Stimulated activated naive CD8-positive, alpha-beta T cell treated with anti-CD3 and anti-CD28 coated beads, Interleukin-15, Interleukin-2, amounts not matched to agents 100 ng/mL and 50 ng/mL, for 24 hours (primary cell): ENCODE data around the gene TRPV4.
A peak's percentile ranks its signal among the peaks of the same experiment; 100 is the strongest.

Experiments used
- H3K27ac Mint-ChIP-seq: one replicate; pipeline ENCODE4 v1.8.0; 2021; ENCODE audit warnings: mild to moderate bottlenecking, mixed read lengths
- H3K27me3 Mint-ChIP-seq: one replicate; pipeline ENCODE4 v1.8.0; 2021; ENCODE audit warnings: mixed read lengths
- H3K36me3 Mint-ChIP-seq: one replicate; pipeline ENCODE4 v1.8.0; 2021; ENCODE audit warnings: low read depth, mixed read lengths
- H3K4me1 Mint-ChIP-seq: one replicate; pipeline ENCODE4 v1.8.0; 2021; ENCODE audit warnings: low read depth, mixed read lengths
- H3K4me3 Mint-ChIP-seq: one replicate; pipeline ENCODE4 v1.8.0; 2021; ENCODE audit warnings: mild to moderate bottlenecking, mixed read lengths
- H3K9me3 Mint-ChIP-seq: one replicate; pipeline ENCODE4 v1.8.0; 2021; ENCODE audit warnings: mixed read lengths

Gene TRPV4

DNA sequence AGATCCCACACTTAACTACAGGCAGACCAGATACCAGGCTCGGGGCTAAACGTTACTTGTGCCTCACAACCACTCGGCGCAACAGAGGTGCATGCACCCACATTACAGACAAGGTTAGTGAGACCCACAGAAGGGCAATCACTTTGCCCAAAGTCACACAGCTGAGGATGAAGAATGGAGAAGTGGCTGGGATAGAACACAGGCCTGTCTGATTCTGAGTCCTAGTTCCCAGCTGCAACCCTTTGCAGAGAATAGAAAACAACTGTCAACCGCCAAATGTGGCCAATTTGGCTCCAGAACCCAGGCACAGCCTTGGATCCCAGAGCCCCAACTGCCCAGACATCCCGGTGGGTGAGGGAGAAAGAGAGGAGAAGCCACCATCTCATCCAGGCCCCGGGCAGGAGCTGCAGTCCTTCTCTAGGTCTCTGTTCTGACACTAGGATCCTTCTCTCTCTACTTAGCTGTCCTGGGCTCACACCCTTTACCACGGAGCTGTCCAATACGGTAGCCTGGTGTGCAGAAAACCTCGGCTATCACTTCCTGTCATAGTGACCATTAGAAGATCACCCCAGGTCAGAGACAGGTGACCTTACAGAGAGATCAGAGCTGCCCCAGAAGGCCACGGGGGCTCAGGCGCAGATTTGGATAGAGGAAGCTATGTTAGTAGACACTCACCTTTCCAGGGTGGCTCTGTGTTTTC is 60.4 kb downstream of the TRPV4 start:
- peak overlapping the region; percentile 61 for H3K4me3 Mint-ChIP-seq

DNA sequence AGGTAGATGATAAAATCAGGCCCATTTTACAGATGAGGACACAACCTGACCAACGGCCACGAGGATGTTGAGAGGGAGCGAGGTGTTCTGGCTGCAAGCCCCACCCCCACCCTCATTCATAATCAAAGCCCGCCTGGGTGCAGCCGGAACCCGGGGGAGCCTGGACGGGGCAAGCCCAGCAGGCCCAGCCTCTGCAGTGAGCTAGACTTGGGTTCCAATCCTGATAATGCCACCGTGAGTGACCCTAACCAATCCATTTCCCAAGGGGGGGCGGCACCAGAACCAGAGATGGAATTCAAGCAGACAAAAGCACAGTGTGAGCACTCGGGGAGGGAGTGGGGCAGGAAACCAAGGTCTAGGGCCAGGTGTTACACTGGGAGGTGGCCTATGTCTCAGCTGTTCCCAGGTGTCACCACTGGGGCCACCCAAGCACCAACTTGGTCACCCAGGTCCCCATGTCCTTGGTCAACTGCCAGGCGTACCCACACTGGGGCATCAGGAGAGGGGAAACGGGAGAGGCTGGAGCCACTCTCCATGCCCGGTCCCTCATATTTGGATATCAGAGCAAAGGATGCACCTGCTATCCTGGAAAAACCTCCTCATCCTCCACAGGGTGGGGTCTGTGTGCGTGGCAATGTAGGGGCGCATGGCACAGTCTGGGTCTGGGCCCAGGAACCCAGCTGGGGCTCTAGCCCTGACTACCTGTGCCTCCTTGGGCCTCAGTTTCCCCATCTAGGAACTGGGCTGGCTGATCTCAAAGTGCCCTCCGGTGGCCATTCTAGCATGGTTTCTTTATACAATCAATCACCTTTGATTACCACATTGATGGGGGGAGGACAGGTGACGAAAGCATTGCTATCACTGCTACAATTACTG is 61.2 kb downstream of the TRPV4 start:
- Mint-ChIP-seq H3K4me1 (no peaks in the 10 kb centered on the region), H3K4me3 (peak overlapping the region; percentile 61), H3K9me3 (no peaks in the 10 kb centered on the region), H3K27me3 (peaks cover 4% of the 10 kb centered on the region), H3K27ac (no peak overlapping the region), H3K36me3 (no peaks in the 10 kb centered on the region)

More for the DNA sequence above, 60.4 kb downstream of the TRPV4 start:
- Mint-ChIP-seq H3K27ac (no peak overlapping the region), H3K36me3 (no peaks in the 10 kb centered on the region), H3K4me1 (peaks cover 3% of the 10 kb centered on the region), H3K9me3 (no peaks in the 10 kb centered on the region), H3K27me3 (peaks cover 4% of the 10 kb centered on the region)

DNA sequence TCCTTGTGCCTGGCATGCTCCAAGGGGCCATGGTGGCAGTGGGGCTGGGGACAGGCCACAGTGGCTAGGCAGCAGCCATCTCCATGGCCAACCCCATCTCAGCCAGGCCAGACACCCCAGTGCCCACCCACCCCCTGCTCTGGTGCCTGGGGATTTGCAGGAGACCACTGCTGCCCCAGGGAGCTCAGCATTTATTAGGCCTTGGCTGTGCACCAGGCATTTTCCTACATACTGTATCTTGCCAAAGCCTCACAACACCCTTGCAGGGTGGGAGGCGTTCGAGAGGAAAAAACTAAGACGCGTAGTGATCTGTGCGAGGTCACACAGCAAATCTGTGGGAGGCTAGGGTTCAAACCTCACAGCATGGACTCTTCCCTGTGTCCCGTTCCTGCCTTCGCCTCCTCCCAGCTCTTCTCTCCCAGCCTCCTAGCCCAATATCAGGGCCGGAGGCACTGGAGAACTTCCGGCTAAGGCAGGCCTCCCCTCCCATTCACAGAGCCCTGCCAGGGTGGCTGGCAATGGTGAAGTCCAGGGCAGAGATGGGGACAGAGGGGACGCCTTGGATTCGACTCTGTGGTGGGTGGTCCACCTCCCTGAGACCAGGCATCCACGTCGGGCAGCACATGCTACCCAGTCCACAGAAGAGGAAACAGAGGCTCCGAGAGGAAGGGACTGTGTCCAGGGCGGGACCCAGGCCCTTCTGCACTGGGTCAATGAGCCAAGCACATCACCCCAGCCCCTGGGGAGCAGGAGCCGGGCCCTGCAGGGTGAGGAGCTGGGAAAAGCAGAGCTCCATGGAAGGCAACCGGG is 62.1 kb downstream of the TRPV4 start:
- H3K27ac Mint-ChIP-seq = no peak overlapping the region
- H3K4me3 Mint-ChIP-seq = no peak overlapping the region
- H3K27me3 Mint-ChIP-seq = peaks cover 4% of the 10 kb centered on the region
- no peaks in the 10 kb centered on the region for H3K36me3 Mint-ChIP-seq
- H3K9me3 Mint-ChIP-seq = no peaks in the 10 kb centered on the region
- H3K4me1 Mint-ChIP-seq = no peaks in the 10 kb centered on the region

DNA sequence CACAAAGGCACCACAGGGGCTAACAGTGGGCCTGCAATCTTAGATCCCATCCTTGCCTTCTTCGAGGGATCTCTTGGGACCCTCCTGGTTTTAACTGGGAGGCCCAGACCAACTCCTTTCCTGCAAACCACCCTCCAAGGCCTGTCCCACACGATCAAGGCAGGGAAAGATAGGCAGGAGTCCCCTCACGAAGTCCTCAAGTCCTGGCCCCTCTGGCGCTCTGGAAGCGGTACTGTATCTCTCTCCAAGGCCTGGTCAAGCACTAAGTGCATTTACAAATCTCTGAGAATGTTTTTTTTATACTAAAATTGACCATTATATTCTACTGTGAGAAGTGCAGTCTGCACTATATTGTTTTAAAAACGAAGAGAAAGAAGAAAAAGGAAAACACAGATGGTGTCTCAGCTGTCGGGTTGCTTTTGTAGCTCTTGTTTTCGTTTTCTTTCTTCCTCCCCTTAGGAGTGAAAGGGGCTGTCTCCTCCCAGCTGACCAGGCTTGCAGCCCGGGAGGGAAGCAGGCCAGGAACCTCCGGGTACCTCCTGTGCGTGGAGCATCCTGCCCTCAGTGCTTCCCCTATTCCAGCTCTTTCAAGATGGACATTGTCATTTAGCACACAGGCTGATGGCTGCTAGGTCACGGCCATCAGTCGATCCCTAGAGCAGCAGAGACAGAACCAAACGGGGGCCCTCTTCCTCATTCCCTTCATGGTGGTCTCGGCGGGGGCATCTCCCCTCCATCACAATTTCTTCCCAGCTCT is 62.9 kb downstream of the TRPV4 start:
- no peaks in the 10 kb centered on the region for H3K4me1 Mint-ChIP-seq
- H3K27ac Mint-ChIP-seq = no peak overlapping the region
- H3K36me3 Mint-ChIP-seq = no peaks in the 10 kb centered on the region
- no peaks in the 10 kb centered on the region for H3K9me3 Mint-ChIP-seq
- H3K4me3 Mint-ChIP-seq = no peak overlapping the region
- H3K27me3 Mint-ChIP-seq = peaks cover 4% of the 10 kb centered on the region

DNA sequence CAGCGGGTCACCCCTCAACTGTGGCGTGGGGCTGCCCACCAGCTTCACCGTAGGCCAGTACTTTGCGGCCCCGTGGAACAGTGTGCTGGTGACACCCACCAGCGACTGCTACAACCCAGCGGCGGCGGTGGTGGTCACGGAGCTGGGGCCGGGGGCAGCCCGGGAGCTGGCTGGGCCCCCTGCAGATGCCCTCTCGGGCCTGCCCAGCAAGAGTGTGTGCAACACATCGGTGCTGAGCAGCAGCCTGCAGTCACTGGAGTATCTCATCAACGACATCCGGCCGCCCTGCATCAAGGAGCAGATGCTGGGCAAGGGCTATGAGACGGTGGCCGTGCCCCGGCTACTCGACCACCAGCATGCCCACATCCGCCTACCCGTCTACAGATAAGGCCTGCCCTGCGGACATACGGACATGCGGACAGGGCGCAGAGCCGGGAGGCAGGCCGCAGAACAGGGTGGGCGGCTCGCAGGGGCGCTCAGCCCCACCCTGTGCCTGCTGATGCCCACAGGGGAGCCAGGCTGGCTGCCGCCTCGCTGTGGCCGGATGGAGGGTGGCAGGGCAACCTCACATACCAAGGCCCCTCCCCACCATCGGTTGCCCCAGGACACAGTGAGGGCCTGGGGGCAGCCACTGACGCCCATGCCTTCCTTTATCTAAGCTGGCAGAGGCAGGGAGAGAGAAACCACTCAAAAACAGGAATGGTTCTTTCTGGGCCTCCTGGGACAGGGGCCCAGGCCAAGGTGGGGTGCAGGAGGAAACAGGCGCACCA is 64.1 kb downstream of the TRPV4 start:
- Mint-ChIP-seq H3K9me3 (no peaks in the 10 kb centered on the region), H3K4me1 (no peaks in the 10 kb centered on the region), H3K4me3 (no peak overlapping the region), H3K27ac (no peak overlapping the region), H3K27me3 (peaks cover 1% of the 10 kb centered on the region), H3K36me3 (no peaks in the 10 kb centered on the region)

DNA sequence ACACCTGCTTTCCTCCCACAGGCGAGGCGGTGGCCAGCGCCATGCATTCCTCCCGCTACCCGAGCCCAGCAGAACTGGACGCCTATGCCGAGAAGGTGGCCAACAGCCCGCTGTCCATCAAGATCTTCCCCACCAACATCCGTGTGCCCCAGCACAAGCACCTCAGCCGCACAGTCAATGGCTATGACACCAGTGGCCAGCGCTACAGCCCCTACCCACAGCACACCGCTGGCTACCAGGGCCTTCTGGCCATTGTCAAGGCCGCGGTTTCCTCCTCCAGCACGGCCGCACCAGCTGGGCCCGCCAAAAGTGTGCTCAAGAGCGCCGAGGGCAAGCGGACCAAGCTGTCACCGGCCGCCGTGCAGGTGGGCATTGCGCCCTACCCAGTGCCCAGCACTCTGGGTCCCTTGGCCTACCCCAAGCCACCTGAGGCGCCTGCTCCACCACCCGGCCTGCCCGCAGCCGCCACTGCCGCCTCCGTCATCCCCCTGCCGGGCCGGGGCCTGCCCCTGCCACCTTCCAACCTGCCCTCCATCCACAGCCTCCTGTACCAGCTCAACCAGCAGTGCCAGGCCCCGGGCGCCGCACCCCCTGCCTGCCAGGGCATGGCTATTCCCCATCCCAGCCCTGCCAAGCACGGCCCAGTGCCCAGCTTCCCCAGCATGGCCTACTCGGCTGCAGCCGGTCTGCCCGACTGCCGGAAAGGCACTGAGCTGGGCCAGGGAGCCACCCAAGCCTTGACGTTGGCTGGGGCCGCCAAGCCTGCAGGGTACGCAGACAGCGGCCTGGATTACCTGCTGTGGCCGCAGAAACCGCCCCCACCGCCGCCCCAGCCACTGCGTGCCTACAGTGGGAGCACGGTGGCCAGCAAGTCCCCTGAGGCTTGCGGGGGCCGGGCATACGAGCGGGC is 65.0 kb downstream of the TRPV4 start:
- H3K27ac Mint-ChIP-seq = no peak overlapping the region
- no peak overlapping the region for H3K4me3 Mint-ChIP-seq
- H3K27me3 Mint-ChIP-seq = no peaks in the 10 kb centered on the region
- no peaks in the 10 kb centered on the region for H3K9me3 Mint-ChIP-seq
- peaks cover 3% of the 10 kb centered on the region for H3K4me1 Mint-ChIP-seq
- H3K36me3 Mint-ChIP-seq = no peaks in the 10 kb centered on the region

DNA sequence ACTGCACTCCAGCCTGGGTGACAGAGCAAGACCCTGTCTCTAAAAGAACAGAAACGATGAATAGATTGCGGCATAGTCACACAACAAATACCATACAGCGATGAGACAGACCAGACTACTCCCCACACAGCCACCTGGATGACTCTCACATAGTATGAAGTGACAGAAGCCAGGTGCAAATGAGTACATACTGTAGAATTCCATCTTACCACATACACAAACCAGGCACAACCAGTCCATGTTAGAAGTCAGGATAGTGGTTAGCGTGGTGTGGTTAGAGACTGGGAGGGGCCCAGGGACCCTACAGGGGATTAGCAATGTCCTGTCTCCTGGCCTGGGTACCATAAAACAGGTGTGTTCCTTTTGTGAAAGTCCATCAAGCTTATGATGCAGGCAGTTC is 65.7 kb downstream of the TRPV4 start:
- H3K9me3 Mint-ChIP-seq = no peaks in the 10 kb centered on the region
- no peaks in the 10 kb centered on the region for H3K27me3 Mint-ChIP-seq
- H3K27ac Mint-ChIP-seq = no peak overlapping the region
- H3K4me1 Mint-ChIP-seq = peaks cover 5% of the 10 kb centered on the region
- H3K4me3 Mint-ChIP-seq = no peak overlapping the region
- H3K36me3 Mint-ChIP-seq = no peaks in the 10 kb centered on the region

DNA sequence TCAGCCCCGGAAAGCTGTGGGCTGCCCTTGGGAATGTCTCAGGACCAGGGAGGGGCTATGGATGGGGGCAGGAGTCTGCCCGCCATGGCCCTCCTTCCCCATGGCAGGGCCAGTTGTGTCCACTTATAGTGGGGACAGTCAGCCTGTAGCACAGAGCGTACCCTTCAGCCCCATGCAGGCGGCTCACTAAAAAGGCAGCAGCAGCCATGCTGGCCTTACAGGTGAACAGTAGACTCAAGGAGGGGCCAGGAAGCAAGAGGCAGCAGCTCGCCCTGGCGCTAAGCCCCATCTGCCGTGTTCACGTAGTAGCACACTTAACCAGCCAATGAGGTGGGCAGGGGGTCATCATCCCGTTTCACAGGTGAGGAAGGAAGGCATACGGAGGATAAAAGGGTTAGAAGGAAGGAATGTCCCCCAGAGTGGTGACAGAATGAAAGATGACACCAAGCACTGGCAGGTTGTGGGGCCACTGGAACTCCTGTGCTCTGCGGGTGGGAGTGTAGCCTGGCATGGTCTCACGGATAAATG is 66.9 kb downstream of the TRPV4 start:
- no peaks in the 10 kb centered on the region for H3K9me3 Mint-ChIP-seq
- H3K36me3 Mint-ChIP-seq = no peaks in the 10 kb centered on the region
- peaks cover 5% of the 10 kb centered on the region for H3K4me1 Mint-ChIP-seq
- H3K4me3 Mint-ChIP-seq = no peak overlapping the region
- no peak overlapping the region for H3K27ac Mint-ChIP-seq
- H3K27me3 Mint-ChIP-seq = no peaks in the 10 kb centered on the region

DNA sequence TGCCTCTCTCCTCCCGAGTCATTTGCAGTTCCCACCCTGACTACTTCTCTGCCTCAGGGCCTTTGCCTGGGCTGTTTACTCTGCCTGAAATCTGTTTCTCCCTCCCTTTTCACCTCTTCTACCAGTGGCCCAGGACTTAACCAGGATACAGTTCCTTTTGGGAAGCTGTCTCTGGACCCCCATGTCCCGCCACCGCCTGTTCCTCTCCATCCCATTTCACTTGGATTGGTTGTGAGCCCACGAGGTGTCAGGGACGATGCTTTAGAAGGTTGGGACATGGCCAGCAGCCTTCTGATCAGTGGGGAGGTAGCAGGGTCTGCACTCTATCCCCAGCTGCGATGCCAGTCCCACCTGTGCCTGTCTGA is 67.8 kb downstream of the TRPV4 start:
- Mint-ChIP-seq H3K27ac (no peak overlapping the region), H3K9me3 (no peaks in the 10 kb centered on the region), H3K36me3 (no peaks in the 10 kb centered on the region), H3K4me3 (no peak overlapping the region), H3K4me1 (peaks cover 8% of the 10 kb centered on the region), H3K27me3 (no peaks in the 10 kb centered on the region)

DNA sequence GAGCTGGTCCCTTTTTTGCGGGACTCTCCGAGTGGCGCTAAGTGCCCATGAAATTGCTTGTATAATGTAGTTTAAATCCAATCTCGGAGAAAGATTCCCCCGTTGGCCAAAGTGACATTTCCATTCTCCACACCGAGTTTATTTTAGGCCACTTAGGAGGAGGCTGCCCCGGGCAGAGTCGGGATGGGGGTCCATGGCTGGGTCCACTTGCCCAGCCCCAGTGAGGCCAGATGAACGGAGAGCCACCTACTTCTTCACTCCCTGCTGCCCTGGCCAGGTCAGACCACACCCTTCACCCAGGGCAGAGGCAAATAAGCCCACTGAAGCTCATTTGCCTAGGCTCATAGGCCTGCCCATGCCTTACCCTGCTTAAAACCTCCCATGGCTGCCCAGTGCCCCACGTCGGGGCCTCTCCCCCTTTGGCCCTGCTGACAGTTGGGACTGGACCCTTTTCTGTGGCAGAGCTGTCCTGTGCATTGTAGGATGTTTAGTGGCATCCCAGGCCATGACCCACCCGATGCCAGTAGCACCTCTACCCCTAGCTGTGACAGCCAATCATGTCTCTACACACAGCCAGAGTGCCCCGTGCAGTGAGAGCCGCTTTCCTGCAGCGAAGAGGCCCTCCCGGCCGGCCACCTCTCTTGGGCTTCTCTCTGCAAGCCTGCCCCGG is 68.3 kb downstream of the TRPV4 start:
- no peak overlapping the region for H3K27ac Mint-ChIP-seq
- H3K36me3 Mint-ChIP-seq = no peaks in the 10 kb centered on the region
- peaks cover 9% of the 10 kb centered on the region for H3K4me1 Mint-ChIP-seq

DNA sequence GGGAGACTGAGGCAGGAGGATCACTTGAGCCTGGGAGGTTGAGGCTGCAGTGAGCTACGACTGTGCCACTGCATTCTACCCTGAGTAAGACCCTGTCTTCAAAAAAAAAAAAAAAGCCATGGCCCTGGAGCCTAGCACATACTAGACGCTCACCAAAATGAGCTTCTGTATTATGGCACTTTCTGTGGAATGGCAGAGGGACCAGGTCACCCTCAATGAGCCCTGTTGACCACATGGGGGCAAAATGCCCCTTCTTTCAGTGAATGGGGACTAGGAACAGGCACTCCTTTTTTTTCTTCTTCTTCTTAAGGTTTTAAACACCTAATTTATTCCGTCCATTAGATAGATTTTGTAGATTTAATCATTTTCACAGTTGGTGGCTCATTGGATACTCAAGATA is 69.1 kb downstream of the TRPV4 start:
- H3K27me3 Mint-ChIP-seq = no peaks in the 10 kb centered on the region
- H3K36me3 Mint-ChIP-seq = no peaks in the 10 kb centered on the region
- peaks cover 9% of the 10 kb centered on the region for H3K4me1 Mint-ChIP-seq
- H3K27ac Mint-ChIP-seq = no peak overlapping the region
- no peak overlapping the region for H3K4me3 Mint-ChIP-seq
- no peaks in the 10 kb centered on the region for H3K9me3 Mint-ChIP-seq

More for the DNA sequence above, 68.3 kb downstream of the TRPV4 start:
- H3K9me3 Mint-ChIP-seq = no peaks in the 10 kb centered on the region
- H3K4me3 Mint-ChIP-seq = no peak overlapping the region
- H3K27me3 Mint-ChIP-seq = no peaks in the 10 kb centered on the region

DNA sequence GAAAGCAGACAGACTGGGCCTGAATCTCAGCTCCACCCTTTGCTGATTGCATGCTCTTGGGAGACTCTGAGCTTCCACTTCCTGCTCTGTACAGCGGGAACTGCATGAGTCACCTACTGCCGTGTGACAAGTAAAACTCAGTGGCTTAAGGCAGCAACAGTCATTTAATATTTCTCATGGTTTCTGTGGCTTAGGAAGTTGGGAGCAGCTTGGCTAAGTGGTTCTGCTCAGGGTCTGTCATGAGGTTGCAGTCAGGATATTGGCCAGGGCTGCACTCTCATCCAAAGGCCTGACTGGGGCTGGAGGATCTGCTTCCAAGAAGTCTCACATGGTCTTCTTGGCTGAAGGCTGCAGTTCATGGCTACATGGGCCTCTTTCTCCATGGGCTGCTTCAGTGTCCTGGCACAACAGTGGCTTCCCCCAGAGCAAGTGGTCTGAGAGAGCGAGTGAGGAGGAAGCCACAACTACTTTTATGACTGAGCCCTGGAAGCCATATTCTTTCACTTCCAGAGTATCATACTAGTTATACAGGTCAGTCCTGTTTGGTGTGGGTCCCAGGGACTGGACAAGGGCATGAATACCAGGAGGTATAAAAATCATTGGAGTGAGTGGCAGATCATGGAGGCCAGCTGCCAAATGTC is 69.9 kb downstream of the TRPV4 start:
- Mint-ChIP-seq H3K9me3 (no peaks in the 10 kb centered on the region), H3K4me3 (no peak overlapping the region), H3K27me3 (no peaks in the 10 kb centered on the region), H3K4me1 (peaks cover 9% of the 10 kb centered on the region), H3K27ac (no peak overlapping the region), H3K36me3 (no peaks in the 10 kb centered on the region)
